ENCODE measurements around the gene GSE1. TPM values are rescaled to one million over a fixed set of nuclear protein-coding genes. Genes with fewer than 3 reads are reported as not detected.

Gene GSE1
- total and polyA plus RNA-seq, 2 donors from 2014 or later = 9.5 to 92.8 TPM

- DNase-seq (peak; percentile 80 to 90 (median 86)), FAIRE-seq (no peak)
- no peaks in the 10 kb centered on the region for H3K9me3 ChIP-seq (ENCODE audit: control insufficient read depth in 2 of 3, insufficient read depth in 1 of 3, low read length in 3 of 3)
- H3K36me3 ChIP-seq (ENCODE audit: control insufficient read depth in 2 of 3, insufficient read depth in 3 of 3, low read length in 3 of 3) = no peaks in the 10 kb centered on the region
- H3K27me3 ChIP-seq (ENCODE audit: control insufficient read depth, insufficient read depth, low read length) = no peaks in the 10 kb centered on the region
- no peak overlapping the region for H3K4me3 ChIP-seq (ENCODE audit: low read length in 3 of 3)
- peak overlapping the region in 1 of 3 donors; percentile 55 for H3K9ac ChIP-seq (ENCODE audit: low read length in 3 of 3)
- intact Hi-C loops (cut with DNase I) = no loop called here
- TF ChIP-seq, protein P1, sequence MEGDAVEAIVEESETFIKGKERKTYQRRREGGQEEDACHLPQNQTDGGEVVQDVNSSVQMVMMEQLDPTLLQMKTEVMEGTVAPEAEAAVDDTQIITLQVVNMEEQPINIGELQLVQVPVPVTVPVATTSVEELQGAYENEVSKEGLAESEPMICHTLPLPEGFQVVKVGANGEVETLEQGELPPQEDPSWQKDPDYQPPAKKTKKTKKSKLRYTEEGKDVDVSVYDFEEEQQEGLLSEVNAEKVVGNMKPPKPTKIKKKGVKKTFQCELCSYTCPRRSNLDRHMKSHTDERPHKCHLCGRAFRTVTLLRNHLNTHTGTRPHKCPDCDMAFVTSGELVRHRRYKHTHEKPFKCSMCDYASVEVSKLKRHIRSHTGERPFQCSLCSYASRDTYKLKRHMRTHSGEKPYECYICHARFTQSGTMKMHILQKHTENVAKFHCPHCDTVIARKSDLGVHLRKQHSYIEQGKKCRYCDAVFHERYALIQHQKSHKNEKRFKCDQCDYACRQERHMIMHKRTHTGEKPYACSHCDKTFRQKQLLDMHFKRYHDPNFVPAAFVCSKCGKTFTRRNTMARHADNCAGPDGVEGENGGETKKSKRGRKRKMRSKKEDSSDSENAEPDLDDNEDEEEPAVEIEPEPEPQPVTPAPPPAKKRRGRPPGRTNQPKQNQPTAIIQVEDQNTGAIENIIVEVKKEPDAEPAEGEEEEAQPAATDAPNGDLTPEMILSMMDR (IDR thresholded peaks at IDR 0.05; ENCODE audit: borderline replicate concordance, extremely low read depth, insufficient read depth) = peak; percentile 69
- peak overlapping the region; percentile 72 to 82 for H3K27ac ChIP-seq (ENCODE audit: low read depth in 2 of 2, low read length in 2 of 2)
- H3K4me1 ChIP-seq (ENCODE audit: control insufficient read depth in 2 of 3, insufficient read depth in 2 of 3, low read depth in 1 of 3, low read length in 3 of 3) = peaks cover 0 to 34% (median 15%) of the 10 kb centered on the region in 3 donors
Measured at GRCh38 chr16:85615852-85616606, 2.9 kb downstream of the GSE1 start.

DNA sequence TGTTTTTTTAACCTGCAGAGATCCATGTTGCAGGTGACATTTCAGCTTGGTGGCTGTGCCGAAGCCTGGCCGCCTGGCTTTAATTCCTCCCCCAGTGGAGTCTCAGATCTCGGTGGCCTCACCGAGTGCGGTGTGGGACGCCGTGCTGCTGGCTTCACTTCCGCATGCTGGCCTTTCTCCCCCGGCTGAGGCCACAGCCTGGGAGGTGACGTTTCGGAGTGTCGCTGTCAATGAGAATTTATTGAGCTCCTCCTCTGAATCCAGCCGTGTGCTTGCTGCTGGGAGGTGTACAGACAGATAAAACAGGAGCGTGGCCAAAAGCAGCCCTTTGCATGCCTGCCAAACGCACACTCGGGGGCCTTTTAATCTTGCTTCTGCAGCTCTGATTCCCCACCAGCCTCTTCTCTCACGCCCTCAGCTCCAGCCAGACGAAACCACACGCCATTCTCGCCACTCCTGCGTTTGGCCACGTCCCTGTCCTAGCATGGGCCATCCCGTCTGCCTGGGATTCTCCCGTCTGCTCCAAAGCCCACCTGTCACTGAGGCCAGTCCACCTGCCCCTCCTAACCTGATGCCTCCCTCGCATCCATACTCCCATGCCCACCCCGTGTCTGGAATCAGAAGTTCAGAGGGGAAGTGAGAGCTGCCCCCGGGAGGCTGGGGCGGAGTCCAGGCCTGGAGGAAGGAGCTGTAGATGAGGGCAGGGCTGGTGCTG lies 3.6 kb downstream of the GSE1 start:
- Histone ChIP-seq H3K9me3 (ENCODE audit: control insufficient read depth in 2 of 3, insufficient read depth in 1 of 3, low read length in 3 of 3) (no peaks in the 10 kb centered on the region), H3K4me1 (ENCODE audit: control insufficient read depth in 2 of 3, insufficient read depth in 2 of 3, low read depth in 1 of 3, low read length in 3 of 3) (peaks cover 0 to 39% (median 20%) of the 10 kb centered on the region in 3 donors), H3K4me3 (ENCODE audit: low read length in 3 of 3) (no peak overlapping the region), H3K9ac (ENCODE audit: low read length in 3 of 3) (peak overlapping the region in 1 of 3 donors; percentile 3), H3K36me3 (ENCODE audit: control insufficient read depth in 2 of 3, insufficient read depth in 3 of 3, low read length in 3 of 3) (no peaks in the 10 kb centered on the region), H3K27ac (ENCODE audit: low read depth in 2 of 2, low read length in 2 of 2) (peak overlapping the region; percentile 47 to 48), H3K27me3 (ENCODE audit: control insufficient read depth, insufficient read depth, low read length) (no peaks in the 10 kb centered on the region)
- FAIRE-seq (no peak), DNase-seq (peak in 4 of 5 donors; percentile 83 to 88 (median 85))
- TF ChIP-seq, protein P1 (IDR thresholded peaks at IDR 0.05; ENCODE audit: borderline replicate concordance, extremely low read depth, insufficient read depth) = no peak
- intact Hi-C loops (cut with DNase I) = no loop called here

DNA sequence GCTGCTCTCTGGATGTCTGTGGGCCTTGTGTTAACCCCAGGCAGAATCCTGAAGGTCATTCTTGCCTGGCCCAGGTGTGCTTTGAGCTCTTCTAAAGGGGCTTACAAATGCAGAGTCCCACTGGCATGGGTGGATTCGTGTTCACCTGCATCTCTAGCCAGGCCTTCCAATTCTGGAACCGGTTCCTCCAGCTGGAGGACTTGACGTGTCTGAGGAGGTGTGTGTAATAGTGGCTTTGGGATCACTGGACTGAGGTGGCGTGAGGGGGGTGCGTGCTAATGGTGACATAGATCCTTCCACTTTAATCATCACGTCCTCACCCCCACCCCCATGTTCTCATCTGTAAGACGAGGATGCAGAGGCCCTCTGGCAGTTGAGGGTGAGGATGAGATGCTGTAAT lies 4.8 kb downstream of the GSE1 start:
- FAIRE-seq (no peak), DNase-seq (peak in 1 of 5 donors; percentile 52)
- Histone ChIP-seq H3K9me3 (ENCODE audit: control insufficient read depth in 2 of 3, insufficient read depth in 1 of 3, low read length in 3 of 3) (no peaks in the 10 kb centered on the region), H3K4me1 (ENCODE audit: control insufficient read depth in 2 of 3, insufficient read depth in 2 of 3, low read depth in 1 of 3, low read length in 3 of 3) (peaks cover 0 to 48% (median 29%) of the 10 kb centered on the region in 3 donors), H3K27me3 (ENCODE audit: control insufficient read depth, insufficient read depth, low read length) (no peaks in the 10 kb centered on the region), H3K9ac (ENCODE audit: low read length in 3 of 3) (no peak overlapping the region), H3K4me3 (ENCODE audit: low read length in 3 of 3) (no peak overlapping the region), H3K27ac (ENCODE audit: low read depth in 2 of 2, low read length in 2 of 2) (no peak overlapping the region), H3K36me3 (ENCODE audit: control insufficient read depth in 2 of 3, insufficient read depth in 3 of 3, low read length in 3 of 3) (no peaks in the 10 kb centered on the region)
- intact Hi-C loops (cut with DNase I) = no loop called here
- TF ChIP-seq, protein P1 (IDR thresholded peaks at IDR 0.05; ENCODE audit: borderline replicate concordance, extremely low read depth, insufficient read depth) = no peak

Measured in kidney (tissue), 14 donors.